Keratinocyte (primary cell): Measurements from ENCODE around the gene SNTG2. TPM values are rescaled to one million over a fixed set of nuclear protein-coding genes. Genes with fewer than 3 reads are reported as not detected.

Experiments
- DNase-seq: peaks from one replicate; pipeline ENCODE4 v3.0.0-alpha.2; 2011; ENCODE audit warnings: low read depth, missing footprints, low spot score
- FAIRE-seq: peaks from 2 replicates; lab custom pipeline; 2011; peaks lifted over from hg19 to GRCh38; lab: Jason Lieb, UNC
- H2AFZ ChIP-seq: 2 replicates; pipeline ENCODE4 v1.6.0; 2012; ENCODE audit warnings: low read length, control low read depth, inconsistent platforms; ENCODE audit not compliant: control insufficient read depth
- H3K27ac ChIP-seq: 2 replicates; pipeline ENCODE4 v1.5.1; 2011; ENCODE audit warnings: low read length; ENCODE audit not compliant: control insufficient read depth, insufficient read depth
- H3K27me3 ChIP-seq: 3 replicates; pipeline ENCODE4 v1.6.0; 2011; ENCODE audit warnings: low read length; ENCODE audit not compliant: control insufficient read depth, insufficient read depth; ENCODE audit errors: extremely low read depth
- H3K36me3 ChIP-seq, 2 experiments: 2 replicates in 1 of 2; 3 replicates in 1 of 2; pipeline ENCODE4 v1.5.1; 2011; ENCODE audit warnings: low read length in 2 of 2, mild to moderate bottlenecking in 1 of 2; ENCODE audit not compliant: control insufficient read depth in 2 of 2, insufficient read depth in 2 of 2; ENCODE audit errors: extremely low read depth in 1 of 2
- H3K4me1 ChIP-seq: 3 replicates; pipeline ENCODE4 v1.5.1; 2011; ENCODE audit warnings: low read length; ENCODE audit not compliant: control insufficient read depth, insufficient read depth; ENCODE audit errors: extremely low read depth
- H3K4me2 ChIP-seq: 3 replicates; pipeline ENCODE4 v1.6.0; 2011; ENCODE audit warnings: low read depth, low read length; ENCODE audit not compliant: control insufficient read depth, insufficient read depth; ENCODE audit errors: extremely low read depth
- H3K4me3 ChIP-seq, 3 experiments: fragments of 200-600 bp in 1 of 3; sonication (generic) in 1 of 3; 2 replicates in 2 of 3; 3 replicates in 1 of 3; pipeline ENCODE4 v1.5.1; 2011 to 2016; ENCODE audit warnings: low read length in 3 of 3, mild to moderate bottlenecking in 3 of 3, control low read depth in 2 of 3, inconsistent platforms in 1 of 3, low read depth in 1 of 3, mixed read lengths in 1 of 3, mixed run types in 1 of 3, moderate library complexity in 1 of 3; ENCODE audit not compliant: control insufficient read depth in 2 of 3, insufficient read depth in 2 of 3; ENCODE audit errors: extremely low read depth in 1 of 3
- H3K79me2 ChIP-seq: 2 replicates; pipeline ENCODE4 v1.6.0; 2012; ENCODE audit warnings: low read length; ENCODE audit not compliant: control insufficient read depth, insufficient read depth
- H3K9ac ChIP-seq: 3 replicates; pipeline ENCODE4 v1.6.0; 2011; ENCODE audit warnings: low read length; ENCODE audit not compliant: control insufficient read depth, insufficient read depth; ENCODE audit errors: extremely low read depth
- H3K9me1 ChIP-seq: 3 replicates; pipeline ENCODE4 v1.6.0; 2011; ENCODE audit warnings: low read length; ENCODE audit not compliant: control insufficient read depth, insufficient read depth; ENCODE audit errors: extremely low read depth
- H3K9me3 ChIP-seq: 2 replicates; pipeline ENCODE4 v1.5.1; 2012; ENCODE audit warnings: low read depth, low read length; ENCODE audit not compliant: control insufficient read depth
- H4K20me1 ChIP-seq: 3 replicates; pipeline ENCODE4 v1.6.0; 2011; ENCODE audit warnings: low read length; ENCODE audit not compliant: control insufficient read depth, insufficient read depth; ENCODE audit errors: extremely low read depth
- CTCF ChIP-seq, 3 experiments: IDR thresholded peaks in 1 of 3; conservative IDR thresholded peaks in 1 of 3; optimal IDR thresholded peaks in 1 of 3; 2 replicates in 2 of 3; 3 replicates in 1 of 3; pipeline versions ENCODE3 to v1.5.1; 2011; ENCODE audit warnings: low read length in 3 of 3, mild to moderate bottlenecking in 3 of 3, moderate library complexity in 2 of 3, control low read depth in 1 of 3, inconsistent platforms in 1 of 3; ENCODE audit not compliant: insufficient read depth in 2 of 3; ENCODE audit errors: extremely low read depth in 1 of 3
- EZH2 ChIP-seq: IDR thresholded peaks from one replicate; pipeline ENCODE4 v1.6.1; 2012; ENCODE audit warnings: inconsistent platforms, mild to moderate bottlenecking, low read length, moderate library complexity
- dilution Hi-C: fragments of 300-500 bp; cut with MboI; formaldehyde crosslinking; loops from one replicate; pipeline ENCODE4 v1.7.0; 2020; ENCODE audit warnings: low sequenced_read_pairs; ENCODE audit not compliant: extremely low pct_ligation_motif_present
- polyA plus RNA-seq, 5 experiments: library from polyadenylated mRNA; depleted of rRNA in 3 of 5; stranded (reverse) in 3 of 5; stranded (forward) in 1 of 5; unstranded in 1 of 5; fragments of >200 nt; gene quantifications; 1 replicate in 1 of 5; 2 replicates in 3 of 5; 3 replicates in 1 of 5; pipeline versions ENCODE4 v1.2.1 to v1.2.3, GENCODE V29; 2011 to 2012; ENCODE audit warnings: missing spikeins in 2 of 5, low read depth in 1 of 5, low replicate concordance in 1 of 5

Gene SNTG2
- polyA plus RNA-seq, 1 donor (not counting 4 experiments of a cell fraction or from before 2014, with no cell fraction given): not detected

GRCh38 chr2:1256632-1257324 is 306.1 kb downstream of the SNTG2 start:
- dilution Hi-C loops: no loop called here
- H3K27me3 ChIP-seq: no peaks in the 10 kb centered on the region
- no peak for FAIRE-seq

GRCh38 chr2:1257334-1257733 is 306.7 kb downstream of the SNTG2 start:
- FAIRE-seq: no peak
- H3K4me1 ChIP-seq: no peaks in the 10 kb centered on the region

More at GRCh38 chr2:1256632-1257324, 306.1 kb downstream of the SNTG2 start:
- TF ChIP-seq CTCF (optimal IDR thresholded peaks at IDR 0.05 in 1 of 3, IDR thresholded peaks at IDR 0.05 in 1 of 3, conservative IDR thresholded peaks at IDR 0.05 in 1 of 3; ENCODE audit: extremely low read depth in 1 of 3, insufficient read depth in 2 of 3, low read length in 3 of 3) (no peak), EZH2 (no peak)
- H4K20me1 ChIP-seq: no peaks in the 10 kb centered on the region
- H2AFZ ChIP-seq: no peak overlapping the region
- no peak overlapping the region for H3K4me2 ChIP-seq
- no peak overlapping the region for H3K9ac ChIP-seq
- H3K27ac ChIP-seq: no peak overlapping the region
- H3K4me3 ChIP-seq: no peak overlapping the region
- no peaks in the 10 kb centered on the region for H3K9me3 ChIP-seq
- no peaks in the 10 kb centered on the region for H3K79me2 ChIP-seq
- no peak for DNase-seq
- H3K4me1 ChIP-seq: no peaks in the 10 kb centered on the region
- no peaks in the 10 kb centered on the region for H3K36me3 ChIP-seq
- no peaks in the 10 kb centered on the region for H3K9me1 ChIP-seq

More at GRCh38 chr2:1257334-1257733, 306.7 kb downstream of the SNTG2 start:
- no peaks in the 10 kb centered on the region for H3K36me3 ChIP-seq
- DNase-seq: no peak
- H3K4me3 ChIP-seq: no peak overlapping the region
- no peak overlapping the region for H3K9ac ChIP-seq
- H4K20me1 ChIP-seq: no peaks in the 10 kb centered on the region
- no peak overlapping the region for H2AFZ ChIP-seq
- H3K9me1 ChIP-seq: no peaks in the 10 kb centered on the region
- H3K79me2 ChIP-seq: no peaks in the 10 kb centered on the region
- no peaks in the 10 kb centered on the region for H3K9me3 ChIP-seq
- no peak overlapping the region for H3K4me2 ChIP-seq
- H3K27ac ChIP-seq: no peak overlapping the region
- TF ChIP-seq CTCF (optimal IDR thresholded peaks at IDR 0.05 in 1 of 3, IDR thresholded peaks at IDR 0.05 in 1 of 3, conservative IDR thresholded peaks at IDR 0.05 in 1 of 3; ENCODE audit: extremely low read depth in 1 of 3, insufficient read depth in 2 of 3, low read length in 3 of 3): no peak
- no peak for TF ChIP-seq EZH2
- dilution Hi-C loops: no loop called here
- H3K27me3 ChIP-seq: no peaks in the 10 kb centered on the region
